Endothelial cell of umbilical vein (primary cell): ENCODE results near the gene SLC2A6.

Experiments used
- EZH2 ChIP-seq: IDR thresholded peaks from 2 replicates; pipeline ENCODE4 v1.6.1; 2012; ENCODE audit warnings: borderline replicate concordance, low read depth, mild to moderate bottlenecking, moderate library complexity, low read length, inconsistent platforms; ENCODE audit not compliant: severe bottlenecking
- JUN ChIP-seq: IDR thresholded peaks from 2 replicates; pipeline ENCODE4 v1.6.1; 2011; ENCODE audit warnings: borderline replicate concordance, low read depth; ENCODE audit not compliant: insufficient read length, insufficient read depth
- MYC ChIP-seq: IDR thresholded peaks from one replicate; pipeline ENCODE4 v1.6.1; 2011; ENCODE audit warnings: mild to moderate bottlenecking, low read depth, low read length
- POLR2A ChIP-seq: IDR thresholded peaks from 2 replicates; pipeline ENCODE4 v1.6.1; 2012; ENCODE audit warnings: low read depth, mild to moderate bottlenecking, control low read depth, low read length
- POLR2AphosphoS5 ChIP-seq: IDR thresholded peaks from 2 replicates; pipeline ENCODE4 v1.6.1; 2012; ENCODE audit warnings: low read depth, mild to moderate bottlenecking, control low read depth, low read length, moderate library complexity; ENCODE audit not compliant: insufficient read depth
- TF ChIP-seq, protein P1 (sequence below), 2 donors: IDR thresholded peaks; 1 replicate in 1 of 2; 2 replicates in 1 of 2; pipeline ENCODE4 v1.5.1; 2011; ENCODE audit warnings: low read length in 2 of 2, mild to moderate bottlenecking in 2 of 2, moderate library complexity in 2 of 2, control low read depth in 1 of 2, inconsistent platforms in 1 of 2, low read depth in 1 of 2; ENCODE audit not compliant: insufficient read depth in 1 of 2; ENCODE audit errors: extremely low read depth in 1 of 2

DNA sequence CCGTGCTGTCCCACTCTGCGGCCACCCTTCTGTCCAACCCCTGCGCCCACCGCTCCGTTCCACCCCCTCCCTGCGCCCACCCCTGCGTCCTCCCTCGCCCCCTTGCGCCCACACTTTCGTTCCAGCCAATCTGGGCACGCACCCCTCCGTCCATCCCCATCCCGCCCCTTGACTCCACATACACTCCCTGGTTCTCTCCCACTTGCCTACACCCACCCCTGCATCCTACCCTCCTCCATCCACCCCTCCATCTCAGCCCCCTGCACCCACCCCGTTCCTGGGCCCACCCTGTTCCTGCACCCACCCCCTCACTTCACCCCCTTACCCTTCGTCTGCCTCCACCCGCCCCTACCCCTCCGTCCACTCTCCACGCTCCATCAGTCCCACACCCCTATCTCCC is 49.7 kb downstream of the SLC2A6 start:
- TF ChIP-seq, protein P1, sequence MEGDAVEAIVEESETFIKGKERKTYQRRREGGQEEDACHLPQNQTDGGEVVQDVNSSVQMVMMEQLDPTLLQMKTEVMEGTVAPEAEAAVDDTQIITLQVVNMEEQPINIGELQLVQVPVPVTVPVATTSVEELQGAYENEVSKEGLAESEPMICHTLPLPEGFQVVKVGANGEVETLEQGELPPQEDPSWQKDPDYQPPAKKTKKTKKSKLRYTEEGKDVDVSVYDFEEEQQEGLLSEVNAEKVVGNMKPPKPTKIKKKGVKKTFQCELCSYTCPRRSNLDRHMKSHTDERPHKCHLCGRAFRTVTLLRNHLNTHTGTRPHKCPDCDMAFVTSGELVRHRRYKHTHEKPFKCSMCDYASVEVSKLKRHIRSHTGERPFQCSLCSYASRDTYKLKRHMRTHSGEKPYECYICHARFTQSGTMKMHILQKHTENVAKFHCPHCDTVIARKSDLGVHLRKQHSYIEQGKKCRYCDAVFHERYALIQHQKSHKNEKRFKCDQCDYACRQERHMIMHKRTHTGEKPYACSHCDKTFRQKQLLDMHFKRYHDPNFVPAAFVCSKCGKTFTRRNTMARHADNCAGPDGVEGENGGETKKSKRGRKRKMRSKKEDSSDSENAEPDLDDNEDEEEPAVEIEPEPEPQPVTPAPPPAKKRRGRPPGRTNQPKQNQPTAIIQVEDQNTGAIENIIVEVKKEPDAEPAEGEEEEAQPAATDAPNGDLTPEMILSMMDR (IDR thresholded peaks at IDR 0.05; ENCODE audit: extremely low read depth in 1 of 2, insufficient read depth in 1 of 2, low read depth in 1 of 2, low read length in 2 of 2), result no peak
- TF ChIP-seq MYC (no peak), POLR2A (no peak), EZH2 (no peak), JUN (no peak), POLR2AphosphoS5 (no peak)
